IMR-90 (cell line): ENCODE measurements around the gene PDGFRA. TPM values are rescaled to one million over a fixed set of nuclear protein-coding genes. Genes with fewer than 3 reads are reported as not detected.

Experiments
- ATAC-seq: fragments of 200-7000 bp; cut with Tn5 transposase; 2 replicates; pipeline ENCODE4 v1.9.1; 2020; ENCODE audit warnings: low read depth, mild to moderate bottlenecking, moderate library complexity
- BruUV-seq: library from RNA; stranded (reverse); fragments of 400-500 nt; replicated peaks from 2 replicates; lab custom pipeline; 2021; lab: Mats Ljungman, UMichigan
- CTCF ChIA-PET: fragments of 300-600 bp; formaldehyde crosslinking; extraction: SDS; loops from one replicate; lab custom pipeline; 2021; ENCODE audit warnings: antibody characterized with exemption; lab: Yijun Ruan, JAX
- POLR2A ChIA-PET: fragments of 300-600 bp; sonication (Branson Sonifier 250); formaldehyde crosslinking; loops from one replicate; lab custom pipeline; 2022; ENCODE audit warnings: antibody characterized with exemption; ENCODE audit not compliant: unreplicated experiment; lab: Charles Lee
- DNase-seq: peaks from one replicate; pipeline ENCODE4 v3.0.0; 2013
- H2AFZ ChIP-seq: replicated peaks from 2 replicates; pipeline ENCODE3; 2013; ENCODE audit warnings: low read length, mild to moderate bottlenecking; ENCODE audit not compliant: poor library complexity
- H2AK5ac ChIP-seq: 2 replicates; pipeline ENCODE4 v1.6.1; 2013; ENCODE audit warnings: low read depth, low read length, inconsistent platforms
- H2AK9ac ChIP-seq: replicated peaks from 2 replicates; pipeline ENCODE3; 2013; ENCODE audit warnings: mild to moderate bottlenecking, low read depth, low read length, moderate library complexity; ENCODE audit not compliant: poor library complexity
- H2BK120ac ChIP-seq: 2 replicates; pipeline ENCODE4 v1.6.1; 2013; ENCODE audit warnings: low read depth, low read length, inconsistent platforms
- H2BK15ac ChIP-seq: 3 replicates; pipeline ENCODE4 v1.6.1; 2013; ENCODE audit warnings: low read depth, low read length, inconsistent platforms
- H2BK20ac ChIP-seq: 2 replicates; pipeline ENCODE4 v1.6.1; 2013; ENCODE audit warnings: low read depth, mild to moderate bottlenecking, inconsistent platforms, low read length, moderate library complexity
- H2BK5ac ChIP-seq: 2 replicates; pipeline ENCODE4 v1.6.1; 2013; ENCODE audit warnings: mild to moderate bottlenecking, low read depth, low read length, inconsistent platforms; ENCODE audit not compliant: poor library complexity, severe bottlenecking
- H3K14ac ChIP-seq: replicated peaks from 2 replicates; pipeline ENCODE4 v1.6.1; 2013; ENCODE audit warnings: low read depth, low read length, inconsistent platforms
- H3K18ac ChIP-seq: 2 replicates; pipeline ENCODE4 v1.6.1; 2013; ENCODE audit warnings: low read depth, low read length, control low read depth
- H3K23ac ChIP-seq: 2 replicates; pipeline ENCODE4 v1.6.1; 2013; ENCODE audit warnings: low read depth, low read length, inconsistent platforms
- H3K27ac ChIP-seq: 2 replicates; pipeline ENCODE4 v1.5.1; 2013; ENCODE audit warnings: mild to moderate bottlenecking, control low read depth, low read length; ENCODE audit not compliant: insufficient read depth
- H3K27me3 ChIP-seq: 2 replicates; pipeline ENCODE4 v1.6.1; 2013; ENCODE audit warnings: low read length; ENCODE audit not compliant: control insufficient read depth, insufficient read depth
- H3K36me3 ChIP-seq: 2 replicates; pipeline ENCODE4 v1.6.1; 2013; ENCODE audit warnings: low read length, mixed read lengths; ENCODE audit not compliant: control insufficient read depth, insufficient read depth
- H3K4ac ChIP-seq: 2 replicates; pipeline ENCODE4 v1.6.1; 2013; ENCODE audit warnings: low read depth, low read length, inconsistent platforms
- H3K4me1 ChIP-seq: 2 replicates; pipeline ENCODE4 v1.6.1; 2013; ENCODE audit warnings: low read length, mixed read lengths; ENCODE audit not compliant: control insufficient read depth, insufficient read depth
- H3K4me2 ChIP-seq: 2 replicates; pipeline ENCODE4 v1.6.1; 2013; ENCODE audit warnings: low read depth, mild to moderate bottlenecking, control low read depth, low read length, moderate library complexity
- H3K4me3 ChIP-seq: 2 replicates; pipeline ENCODE4 v1.5.1; 2013; ENCODE audit warnings: low read depth, mild to moderate bottlenecking, control low read depth, low read length, moderate library complexity; ENCODE audit not compliant: insufficient read depth
- H3K56ac ChIP-seq: 2 replicates; pipeline ENCODE4 v1.6.1; 2013; ENCODE audit warnings: low read length, inconsistent platforms; ENCODE audit not compliant: insufficient read depth; ENCODE audit errors: extremely low read depth
- H3K79me1 ChIP-seq, 2 experiments: 2 replicates each; pipeline ENCODE4 v1.6.1; 2013; ENCODE audit warnings: low read length in 2 of 2, inconsistent platforms in 1 of 2, low read depth in 1 of 2
- H3K9ac ChIP-seq: 2 replicates; pipeline ENCODE4 v1.6.1; 2013; ENCODE audit warnings: low read depth, low read length, control low read depth
- H3K9me1 ChIP-seq: 2 replicates; pipeline ENCODE4 v1.6.1; 2013; ENCODE audit warnings: low read length, inconsistent platforms; ENCODE audit not compliant: insufficient read depth
- H3K9me3 ChIP-seq: 2 replicates; pipeline ENCODE4 v1.6.1; 2013; ENCODE audit warnings: low read length; ENCODE audit not compliant: control insufficient read depth, insufficient read depth
- H4K20me1 ChIP-seq: 2 replicates; pipeline ENCODE4 v1.6.1; 2013; ENCODE audit warnings: low read length, inconsistent platforms; ENCODE audit not compliant: insufficient read depth
- H4K5ac ChIP-seq: 2 replicates; pipeline ENCODE4 v1.6.1; 2013; ENCODE audit warnings: mild to moderate bottlenecking, low read depth, low read length, control low read depth
- H4K8ac ChIP-seq, 2 experiments: 2 replicates each; pipeline ENCODE4 v1.6.1; 2013; ENCODE audit warnings: low read depth in 2 of 2, low read length in 2 of 2, control low read depth in 1 of 2, inconsistent platforms in 1 of 2
- H4K91ac ChIP-seq: 2 replicates; pipeline ENCODE4 v1.6.1; 2013; ENCODE audit warnings: low read depth, low read length, inconsistent platforms; ENCODE audit not compliant: insufficient read depth
- BHLHE40 ChIP-seq: fragments of 150-350 bp; IDR thresholded peaks from 2 replicates; pipeline ENCODE4 v1.6.1; 2016; ENCODE audit warnings: mild to moderate bottlenecking, low read depth, low read length
- CHD1 ChIP-seq: IDR thresholded peaks from 2 replicates; pipeline ENCODE4 v1.6.1; 2012; ENCODE audit warnings: low read depth, low read length, improper control_type of control experiment
- FOS ChIP-seq: fragments of 150-350 bp; IDR thresholded peaks from 2 replicates; pipeline ENCODE4 v1.6.1; 2016; ENCODE audit warnings: low read depth, low read length
- MAFK ChIP-seq: IDR thresholded peaks from 2 replicates; pipeline ENCODE4 v1.6.1; 2012; ENCODE audit warnings: low read depth, low read length, improper control_type of control experiment
- MXI1 ChIP-seq: IDR thresholded peaks from 2 replicates; pipeline ENCODE4 v1.6.1; 2012; ENCODE audit warnings: low read depth, mild to moderate bottlenecking, low read length, moderate library complexity, borderline replicate concordance
- POLR2A ChIP-seq: IDR thresholded peaks from 2 replicates; pipeline ENCODE4 v1.6.1; 2012; ENCODE audit warnings: mild to moderate bottlenecking, low read depth, low read length
- RAD21 ChIP-seq: IDR thresholded peaks from 2 replicates; pipeline ENCODE4 v1.6.1; 2012; ENCODE audit warnings: low read length, improper control_type of control experiment
- RFX5 ChIP-seq: IDR thresholded peaks from 2 replicates; pipeline ENCODE4 v1.8.0; 2012; ENCODE audit warnings: low read depth, mild to moderate bottlenecking, low read length, moderate library complexity
- WGBS, 2 experiments: methylation state at CpG; one replicate each; pipeline versions ENCODE4 v1.1.5 to v1.1.7; 2013; ENCODE audit warnings: missing lambda C conversion rate in 2 of 2; ENCODE audit not compliant: insufficient read length in 1 of 2; ENCODE audit errors: extremely low coverage in 2 of 2; 5-methylcytosine and 5-hydroxymethylcytosine counted together
- dilution Hi-C: fragments of 300-500 bp; cut with HindIII; formaldehyde crosslinking; loops from one replicate; pipeline ENCODE4 v1.14.3; 2018; ENCODE audit warnings: low sequenced_read_pairs; ENCODE audit not compliant: unreplicated experiment
- in situ Hi-C: fragments of 300-500 bp; cut with MboI; formaldehyde crosslinking; loops from 3 replicates; pipeline ENCODE4 v1.14.3; 2019; ENCODE audit warnings: low sequenced_read_pairs, inconsistent platforms, mixed read lengths
- intact Hi-C: fragments of 100-400 bp; cut with micrococcal nuclease; formaldehyde crosslinking; loops from 2 replicates; pipeline ENCODE4 v1.10.0; 2022
- polyA plus RNA-seq, 3 experiments: library from polyadenylated mRNA; depleted of rRNA; stranded (reverse); fragments of >200 nt; gene quantifications; 2 replicates each; pipeline ENCODE4 v1.2.3, GENCODE V29; 2012; ENCODE audit warnings: low replicate concordance in 1 of 3
- total RNA-seq: library from RNA; depleted of rRNA; stranded (reverse); fragments of >200 nt; gene quantifications from 2 replicates; pipeline ENCODE4 v1.2.3, GENCODE V29; 2012
- TF ChIP-seq, protein P1 (sequence below): conservative IDR thresholded peaks from 2 replicates; pipeline ENCODE4 v1.5.1; 2012; ENCODE audit warnings: mild to moderate bottlenecking, low read depth, low read length, improper control_type of control experiment
- TF ChIP-seq, protein P2 (sequence below): fragments of 150-350 bp; IDR thresholded peaks from 2 replicates; pipeline ENCODE4 v1.6.1; 2017; ENCODE audit warnings: mild to moderate bottlenecking, antibody characterized with exemption, low read length, low read depth

Gene PDGFRA
- total and polyA plus RNA-seq, 2 of the 4 experiments (the other 2 are of a cell fraction), result 60.8 to 168 TPM

DNA sequence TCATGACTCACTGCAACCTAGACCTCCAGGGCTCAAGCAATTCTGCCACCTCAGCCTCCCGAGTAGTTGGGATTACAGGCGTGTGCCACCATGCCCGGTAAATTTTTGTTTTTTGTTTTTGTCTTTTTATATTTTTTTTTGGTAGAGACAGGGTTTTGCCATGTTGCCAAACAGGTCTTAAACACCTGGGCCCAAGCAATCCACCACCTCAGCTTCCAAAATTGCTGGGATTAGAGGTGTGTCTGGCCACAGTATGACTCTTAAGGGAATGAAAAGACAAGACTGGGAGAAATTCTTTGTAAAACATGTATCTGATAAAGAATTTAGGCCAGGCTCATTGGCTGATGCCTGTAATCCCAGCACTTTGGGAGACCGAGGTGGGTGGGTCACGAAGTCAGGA is 29.2 kb upstream of the PDGFRA start:
- no peak overlapping the region for H3K27ac ChIP-seq
- TF ChIP-seq, protein P1, sequence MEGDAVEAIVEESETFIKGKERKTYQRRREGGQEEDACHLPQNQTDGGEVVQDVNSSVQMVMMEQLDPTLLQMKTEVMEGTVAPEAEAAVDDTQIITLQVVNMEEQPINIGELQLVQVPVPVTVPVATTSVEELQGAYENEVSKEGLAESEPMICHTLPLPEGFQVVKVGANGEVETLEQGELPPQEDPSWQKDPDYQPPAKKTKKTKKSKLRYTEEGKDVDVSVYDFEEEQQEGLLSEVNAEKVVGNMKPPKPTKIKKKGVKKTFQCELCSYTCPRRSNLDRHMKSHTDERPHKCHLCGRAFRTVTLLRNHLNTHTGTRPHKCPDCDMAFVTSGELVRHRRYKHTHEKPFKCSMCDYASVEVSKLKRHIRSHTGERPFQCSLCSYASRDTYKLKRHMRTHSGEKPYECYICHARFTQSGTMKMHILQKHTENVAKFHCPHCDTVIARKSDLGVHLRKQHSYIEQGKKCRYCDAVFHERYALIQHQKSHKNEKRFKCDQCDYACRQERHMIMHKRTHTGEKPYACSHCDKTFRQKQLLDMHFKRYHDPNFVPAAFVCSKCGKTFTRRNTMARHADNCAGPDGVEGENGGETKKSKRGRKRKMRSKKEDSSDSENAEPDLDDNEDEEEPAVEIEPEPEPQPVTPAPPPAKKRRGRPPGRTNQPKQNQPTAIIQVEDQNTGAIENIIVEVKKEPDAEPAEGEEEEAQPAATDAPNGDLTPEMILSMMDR, result no peak
- TF ChIP-seq CHD1 (no peak), FOS (no peak), RAD21 (no peak), RFX5 (no peak), MXI1 (no peak), POLR2A (no peak), MAFK (no peak), BHLHE40 (no peak)
- TF ChIP-seq, protein P2, sequence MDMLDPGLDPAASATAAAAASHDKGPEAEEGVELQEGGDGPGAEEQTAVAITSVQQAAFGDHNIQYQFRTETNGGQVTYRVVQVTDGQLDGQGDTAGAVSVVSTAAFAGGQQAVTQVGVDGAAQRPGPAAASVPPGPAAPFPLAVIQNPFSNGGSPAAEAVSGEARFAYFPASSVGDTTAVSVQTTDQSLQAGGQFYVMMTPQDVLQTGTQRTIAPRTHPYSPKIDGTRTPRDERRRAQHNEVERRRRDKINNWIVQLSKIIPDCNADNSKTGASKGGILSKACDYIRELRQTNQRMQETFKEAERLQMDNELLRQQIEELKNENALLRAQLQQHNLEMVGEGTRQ, result no peak
- no peak overlapping the region for H3K23ac ChIP-seq
- ChIA-PET POLR2A (no interaction called here), CTCF (interaction anchor here (0.9 kb wide), 1 partner anchor 8 kb away, joined by 3 read pairs; no protein-coding TSS in a partner anchor)
- H4K5ac ChIP-seq, result no peak overlapping the region
- no peak overlapping the region for H3K9ac ChIP-seq
- H3K79me1 ChIP-seq, result no peaks in the 10 kb centered on the region
- intact Hi-C loops (loop anchor here (5.0 kb wide), 1 partner anchor 83 kb away; no protein-coding TSS in a partner anchor), in situ Hi-C loops (no loop called here), dilution Hi-C loops (no loop called here)
- H2AK5ac ChIP-seq, result no peak overlapping the region
- DNase-seq, result no peak
- H3K9me1 ChIP-seq, result peaks cover 8% of the 10 kb centered on the region
- H3K27me3 ChIP-seq, result no peaks in the 10 kb centered on the region
- WGBS, 2 experiments, result no CpG with 5 or more reads among the region's 5 CpGs
- H3K4me3 ChIP-seq, result no peak overlapping the region
- no peaks in the 10 kb centered on the region for H4K20me1 ChIP-seq
- no peak for ATAC-seq
- no peak overlapping the region for H2BK15ac ChIP-seq
- BruUV-seq, result no TSS peak
- H3K36me3 ChIP-seq, result no peaks in the 10 kb centered on the region
- H3K18ac ChIP-seq, result no peak overlapping the region
- no peak overlapping the region for H4K8ac ChIP-seq
- H3K4me2 ChIP-seq, result no peak overlapping the region
- H3K56ac ChIP-seq, result no peak overlapping the region
- H3K4ac ChIP-seq, result no peak overlapping the region
- no peak overlapping the region for H4K91ac ChIP-seq
- no peak overlapping the region for H2AK9ac ChIP-seq
- H3K9me3 ChIP-seq, result no peaks in the 10 kb centered on the region
- H3K14ac ChIP-seq, result no peak overlapping the region
- H2BK120ac ChIP-seq, result no peak overlapping the region
- H2AFZ ChIP-seq, result no peak overlapping the region
- H2BK5ac ChIP-seq, result no peak overlapping the region
- H3K4me1 ChIP-seq, result peaks cover 7% of the 10 kb centered on the region
- H2BK20ac ChIP-seq, result no peak overlapping the region
